LoVo (cell line): Measurements from ENCODE around the gene PGM5.

ENCODE experiments used
- DNase-seq: peaks from one replicate; pipeline ENCODE4 v3.0.0-alpha.2; 2016; ENCODE audit warnings: low spot score

PGM5 gene

DNA sequence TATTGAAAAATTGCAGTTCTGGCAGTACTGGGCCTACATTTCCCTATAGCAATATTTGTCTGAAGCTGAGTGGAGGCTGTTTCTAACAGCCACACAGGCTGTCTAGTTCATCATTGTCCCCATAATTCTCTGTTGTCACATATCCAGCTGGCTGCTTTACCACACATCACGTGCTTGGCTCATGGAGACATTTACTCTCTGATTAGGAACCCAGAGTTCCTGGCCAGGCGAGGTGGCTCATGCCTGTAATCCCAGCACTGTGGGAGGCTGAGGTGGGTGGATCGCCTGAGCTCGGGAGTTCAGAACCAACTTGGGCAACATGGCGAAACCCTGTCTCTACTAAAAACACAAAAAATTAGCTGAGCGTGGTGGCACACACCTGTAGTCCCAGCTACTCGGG, 81.4 kb downstream of the PGM5 start:
- no peak for DNase-seq

DNA sequence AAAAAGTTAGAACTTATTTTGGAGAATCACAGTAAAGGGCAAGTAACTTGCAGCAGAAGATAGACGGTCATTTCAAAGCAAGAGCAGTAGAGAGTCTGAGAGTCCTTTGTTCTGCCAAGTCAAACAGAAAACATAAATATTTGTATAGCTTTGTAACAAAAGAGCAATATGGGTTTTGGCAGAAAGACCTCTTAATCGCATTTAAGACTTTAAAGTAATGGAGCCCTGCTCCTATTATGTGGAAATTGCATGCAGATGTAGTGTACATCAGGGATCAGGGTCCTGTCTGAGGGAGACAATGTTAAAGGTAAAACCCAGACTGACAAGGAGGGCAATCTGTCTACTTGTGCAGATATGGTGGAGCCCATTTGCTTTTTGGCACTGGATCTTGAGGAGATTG, 87.2 kb downstream of the PGM5 start:
- DNase-seq, result no peak

DNA sequence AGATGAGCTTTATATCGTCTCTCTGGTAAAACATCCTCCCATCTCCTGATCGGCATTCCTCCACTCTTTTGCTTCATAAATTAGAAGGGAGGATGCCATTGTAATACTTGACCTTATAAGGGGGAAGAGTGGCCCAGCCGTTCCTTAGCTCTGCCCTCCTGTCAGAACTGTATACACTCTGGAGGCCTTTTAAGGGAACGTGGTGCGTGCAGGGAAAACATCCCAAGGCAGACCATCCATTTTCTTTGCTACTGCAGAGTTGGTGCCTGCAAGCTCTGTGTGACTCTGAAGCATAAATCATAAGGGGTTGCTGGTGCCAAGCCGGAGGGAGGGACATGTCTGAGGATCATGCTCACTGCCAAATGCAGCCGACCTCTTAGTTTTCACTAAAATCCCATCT, 90.4 kb downstream of the PGM5 start:
- no peak for DNase-seq

DNA sequence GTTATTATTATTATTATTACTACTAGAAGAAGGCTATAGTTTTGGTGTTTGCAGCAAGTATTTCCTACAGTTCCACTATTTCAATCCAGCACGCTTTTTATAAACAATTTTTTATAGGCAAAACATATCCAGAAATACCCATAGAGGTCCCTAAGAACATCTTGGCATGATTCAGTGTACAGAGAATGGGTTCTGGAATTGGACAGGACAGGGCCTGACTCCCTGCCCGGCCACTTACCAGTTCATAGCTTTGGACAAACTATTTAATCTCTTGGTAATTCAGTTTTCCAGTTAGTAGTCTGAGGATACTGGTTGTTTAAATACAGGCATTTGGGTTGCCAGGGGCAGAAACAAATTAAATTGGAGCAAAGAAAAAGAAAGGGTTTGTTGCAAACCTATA, 91.2 kb downstream of the PGM5 start:
- DNase-seq, result no peak

DNA sequence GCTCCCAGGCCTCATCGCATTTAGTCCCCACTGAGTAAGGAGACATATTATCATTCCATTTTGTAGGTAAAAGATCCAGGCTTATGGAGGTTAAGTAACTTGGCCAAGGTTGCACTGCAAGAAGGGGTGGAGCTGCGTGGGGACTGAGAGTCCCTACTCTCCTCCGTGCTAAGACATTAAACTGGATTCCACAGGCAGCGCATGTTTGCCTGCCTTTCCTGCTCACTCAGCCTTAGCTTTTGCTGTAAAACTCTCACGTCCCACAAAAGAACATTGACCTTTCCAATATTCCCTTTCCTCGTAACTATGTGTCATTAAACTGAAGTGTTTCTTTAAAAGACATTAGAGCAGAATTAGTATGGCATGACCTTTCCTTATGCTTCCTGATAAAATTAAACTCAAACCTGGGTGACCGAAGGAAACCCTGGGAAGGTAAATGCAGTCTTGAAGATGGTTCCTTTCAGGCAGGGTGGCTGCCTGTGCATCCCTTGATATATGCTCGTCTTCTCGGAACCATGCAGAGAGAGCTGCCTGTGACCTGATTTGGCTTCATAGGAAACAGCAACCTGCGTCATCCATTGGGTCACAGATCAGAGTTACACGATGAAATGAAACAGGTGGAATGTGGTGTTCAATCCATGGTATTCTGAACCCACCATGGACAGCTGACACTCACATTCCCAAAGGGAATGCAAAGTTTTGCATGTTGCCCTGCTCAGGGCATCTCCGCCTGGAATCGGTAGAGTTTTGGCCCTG, 98.3 kb downstream of the PGM5 start:
- DNase-seq, result no peak

DNA sequence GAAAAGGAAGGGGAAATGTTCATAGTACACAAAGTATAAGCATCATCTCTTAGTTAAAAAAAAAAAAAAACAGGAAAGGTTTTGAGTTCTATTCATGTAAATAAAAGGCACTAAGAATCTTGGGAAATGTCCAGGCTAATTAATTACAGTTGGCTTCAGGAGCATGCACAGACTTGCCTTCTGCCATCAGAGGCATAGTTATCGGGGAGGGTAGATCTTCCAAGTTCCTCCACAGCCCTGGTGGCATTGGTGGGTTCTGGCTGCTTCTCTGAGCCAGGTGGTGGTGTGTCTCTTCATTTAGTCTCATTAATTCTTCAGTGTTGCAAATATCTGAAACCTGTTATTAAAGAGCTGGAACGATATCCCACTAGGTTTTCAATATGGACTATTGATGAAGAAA, 99.0 kb downstream of the PGM5 start:
- no peak for DNase-seq

DNA sequence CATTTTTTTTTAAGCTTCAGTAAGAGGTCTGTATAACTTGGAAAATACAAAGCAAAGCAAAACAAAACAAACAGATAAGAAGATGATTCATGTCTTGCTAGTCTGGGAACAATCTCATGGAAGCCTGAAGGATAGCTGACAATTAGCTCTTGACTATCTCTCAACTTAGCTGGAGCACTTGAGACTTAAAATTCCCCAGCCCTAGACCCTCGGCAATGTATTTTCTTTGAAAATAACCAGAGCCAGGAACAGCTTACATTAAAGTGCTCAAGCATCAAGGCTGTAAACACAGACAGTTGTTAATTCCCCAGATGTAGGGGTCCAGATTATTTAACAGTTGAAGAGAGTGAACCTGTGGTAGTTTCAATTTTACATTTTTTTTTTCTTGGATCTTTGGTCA, 101.4 kb downstream of the PGM5 start:
- no peak for DNase-seq

DNA sequence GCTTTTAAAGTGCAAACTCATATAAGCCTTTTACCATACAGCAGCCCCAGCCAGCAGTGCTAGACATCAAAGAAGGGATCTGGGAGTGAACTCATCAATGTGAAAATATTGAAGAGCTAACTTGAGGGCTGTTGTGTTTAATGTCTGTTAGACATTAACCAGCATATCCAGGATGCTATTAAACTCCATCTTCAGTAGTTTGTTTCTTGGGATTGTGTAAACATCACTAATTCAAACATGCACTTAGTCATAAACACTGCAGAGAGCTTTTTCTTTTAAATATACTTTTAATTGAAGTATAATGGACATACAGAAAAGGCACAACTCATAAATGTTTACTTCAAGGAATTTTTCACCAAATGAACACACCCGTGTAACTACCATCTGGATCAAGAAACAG, 102.5 kb downstream of the PGM5 start:
- no peak for DNase-seq

DNA sequence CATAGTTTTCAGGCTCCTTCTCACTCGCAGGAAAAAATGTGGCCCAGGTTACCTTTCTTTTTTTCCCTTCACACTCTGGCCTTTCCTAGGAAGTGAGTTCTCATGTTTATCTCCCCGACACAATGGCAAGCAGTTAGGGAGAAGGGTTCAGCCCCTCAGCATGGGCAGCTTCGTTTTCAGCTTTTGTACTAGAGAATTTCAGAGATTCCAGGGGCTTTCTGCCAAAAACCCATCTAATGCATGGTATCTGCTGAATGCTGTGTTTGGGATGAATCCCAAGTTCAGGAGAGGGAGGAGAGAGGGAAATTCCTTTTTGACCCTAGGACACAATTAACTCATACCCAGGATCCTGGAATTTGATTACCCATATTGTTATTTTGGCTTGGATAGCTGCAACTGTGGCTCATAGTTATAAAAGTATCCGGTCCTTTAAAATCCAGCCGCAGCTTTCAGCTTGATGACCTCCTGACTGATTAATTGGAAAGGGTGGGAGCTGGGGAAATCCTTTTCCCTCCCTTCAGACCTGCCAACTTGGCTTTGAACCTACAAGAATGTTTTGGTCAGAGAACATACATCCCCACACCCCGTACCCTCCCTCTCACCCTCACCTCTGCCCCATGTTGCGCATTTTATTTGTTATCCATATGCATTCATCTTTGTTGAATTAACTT, 105.8 kb downstream of the PGM5 start:
- no peak for DNase-seq

DNA sequence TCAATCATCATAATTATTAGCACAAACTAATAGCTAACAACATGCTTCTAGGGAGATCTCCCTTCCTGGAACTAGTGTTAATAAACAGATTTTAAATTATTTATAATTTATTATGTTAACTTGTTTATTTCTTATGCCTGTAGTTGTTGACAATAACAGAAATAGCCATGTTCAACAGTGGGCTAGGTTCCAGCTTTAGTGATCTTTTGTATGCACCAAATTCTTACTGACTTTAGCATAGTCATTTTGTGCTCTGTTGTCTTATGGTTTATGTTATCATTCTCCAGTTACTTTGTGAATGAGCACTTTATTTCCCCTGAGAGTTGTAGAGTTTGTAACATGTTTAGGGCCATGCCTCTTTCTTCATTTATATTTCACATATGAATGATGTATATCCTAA, 113.7 kb downstream of the PGM5 start:
- no peak for DNase-seq

DNA sequence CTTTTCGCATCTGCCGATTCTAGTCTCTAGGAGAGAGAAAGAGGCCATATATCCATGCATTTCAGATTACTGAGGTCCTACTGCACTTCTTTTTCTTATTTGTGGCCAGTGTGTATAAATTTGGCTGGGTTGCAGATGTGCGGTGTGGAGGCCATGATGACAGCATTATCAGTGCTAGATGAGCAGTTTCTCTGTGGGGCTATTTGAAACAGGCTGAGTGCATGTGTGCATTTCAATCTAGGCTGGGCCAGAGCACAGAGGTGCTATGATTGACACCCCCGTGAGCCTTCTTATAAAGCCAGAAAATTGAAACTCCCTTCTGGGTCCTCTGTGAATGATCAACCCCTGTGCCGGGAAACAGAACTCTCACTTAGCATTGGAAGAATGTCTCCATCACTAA, 114.2 kb downstream of the PGM5 start:
- no peak for DNase-seq

DNA sequence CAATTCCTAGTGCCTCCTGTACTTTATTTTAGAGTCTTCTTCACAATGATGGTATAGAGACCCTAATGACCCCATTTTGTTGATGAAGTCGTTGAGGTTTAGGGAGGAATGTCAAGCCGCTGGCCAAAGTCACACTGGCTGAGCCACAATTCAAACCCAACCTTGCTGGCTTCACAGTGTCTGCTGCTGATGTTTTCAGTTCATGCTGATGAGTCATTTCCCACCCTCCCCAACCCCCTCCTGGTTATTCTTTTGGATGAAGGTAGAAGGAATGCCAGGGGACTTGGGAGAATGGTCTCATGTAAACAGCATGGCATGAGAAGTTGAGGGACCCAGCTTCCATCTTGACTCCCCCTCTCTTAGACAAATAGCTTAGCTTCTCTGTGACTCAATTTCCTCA, 115.7 kb downstream of the PGM5 start:
- no peak for DNase-seq

DNA sequence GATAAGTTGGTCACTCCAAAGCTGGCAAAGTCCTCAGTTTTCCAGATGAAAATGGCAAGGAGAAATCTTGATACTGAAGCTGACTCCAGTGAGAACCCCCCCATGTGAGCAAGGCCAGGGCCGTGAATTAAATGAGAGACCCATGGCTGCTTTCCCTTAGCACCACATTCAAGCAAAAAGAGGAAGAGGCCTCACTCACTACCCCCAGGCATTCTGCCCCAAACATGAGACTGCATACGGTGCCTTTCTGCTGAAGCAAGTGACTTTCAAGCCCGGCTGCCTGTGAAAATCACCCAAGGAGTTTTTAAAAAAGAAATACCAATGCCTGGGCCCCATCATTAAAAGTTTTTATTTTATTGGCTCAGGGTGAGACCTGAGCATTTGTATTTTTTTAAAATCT, 117.4 kb downstream of the PGM5 start:
- DNase-seq, result no peak

DNA sequence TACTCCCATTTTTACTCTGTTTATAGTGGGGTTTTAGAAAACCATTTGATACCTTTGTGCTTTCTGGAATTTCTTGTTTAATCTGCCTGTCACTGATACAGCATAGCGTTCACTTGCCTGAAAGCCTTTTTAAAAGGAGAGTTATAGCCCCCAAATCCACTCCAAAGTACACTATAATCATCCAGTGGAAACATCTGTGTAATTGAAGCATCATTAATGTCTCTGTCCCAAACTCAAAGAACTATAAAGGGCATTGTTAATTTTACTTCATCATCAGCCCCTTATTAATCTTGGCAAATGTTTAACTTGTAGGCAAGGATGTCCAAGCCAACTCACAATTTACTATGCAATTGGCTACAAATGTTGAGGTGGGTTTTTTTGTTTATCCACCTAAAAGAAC, 120.0 kb downstream of the PGM5 start:
- DNase-seq, result no peak

DNA sequence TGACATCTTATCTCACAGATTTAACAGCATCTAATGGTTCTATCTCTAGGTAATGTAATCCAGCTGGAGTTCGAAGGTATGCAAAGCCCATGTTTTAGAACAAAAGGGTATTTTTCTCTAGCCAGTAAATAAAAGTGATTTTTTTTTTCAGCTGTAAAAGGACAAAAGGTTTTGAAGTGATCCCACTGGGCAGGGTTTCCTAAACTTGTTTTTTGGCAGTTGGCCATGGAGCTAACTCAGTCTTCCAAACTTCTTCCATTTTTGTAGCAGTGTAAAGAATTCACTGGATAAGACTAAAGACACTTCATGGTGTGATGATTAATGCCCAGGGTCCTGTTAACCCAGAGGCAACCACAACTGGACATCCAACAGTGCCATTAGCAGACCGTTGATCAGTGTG, 120.4 kb downstream of the PGM5 start:
- DNase-seq, result no peak

DNA sequence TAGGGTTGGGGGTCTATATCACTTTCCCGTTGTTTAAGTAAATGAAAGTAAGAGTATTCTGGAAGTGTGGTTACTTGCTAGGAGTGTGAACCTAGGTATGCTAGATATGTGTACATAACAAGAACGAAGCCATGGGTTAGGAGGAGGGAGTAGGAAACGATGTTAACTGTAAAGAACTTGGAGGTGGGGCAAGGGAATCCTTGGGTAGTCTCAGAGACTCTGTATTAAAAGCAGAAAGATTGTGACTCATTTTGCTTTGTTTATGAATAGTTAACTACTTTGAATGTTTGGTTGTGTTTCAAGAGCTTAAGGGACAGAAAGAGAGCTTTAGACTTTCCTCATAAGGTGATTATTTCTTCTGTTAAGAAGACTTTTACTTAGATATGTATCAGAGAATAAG, 124.4 kb downstream of the PGM5 start:
- no peak for DNase-seq

DNA sequence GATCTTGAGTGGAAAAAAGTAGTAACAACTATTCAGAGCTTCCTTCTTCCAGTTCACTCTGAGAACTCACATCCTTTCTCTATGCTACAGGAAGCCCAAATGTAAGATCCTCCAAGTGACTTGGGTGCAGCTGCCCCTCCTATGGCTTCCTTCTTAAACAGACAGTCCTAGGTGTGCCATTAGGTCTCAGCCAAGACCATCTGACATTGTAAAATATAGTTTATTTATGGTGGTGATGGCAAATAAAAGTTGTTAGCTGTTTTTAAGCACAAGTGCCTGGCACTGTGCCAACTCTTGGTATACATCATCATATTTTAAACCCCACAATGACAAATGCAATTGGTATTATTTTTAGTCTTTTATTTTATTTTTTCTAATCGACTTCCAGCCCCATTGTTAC, 126.1 kb downstream of the PGM5 start:
- no peak for DNase-seq

DNA sequence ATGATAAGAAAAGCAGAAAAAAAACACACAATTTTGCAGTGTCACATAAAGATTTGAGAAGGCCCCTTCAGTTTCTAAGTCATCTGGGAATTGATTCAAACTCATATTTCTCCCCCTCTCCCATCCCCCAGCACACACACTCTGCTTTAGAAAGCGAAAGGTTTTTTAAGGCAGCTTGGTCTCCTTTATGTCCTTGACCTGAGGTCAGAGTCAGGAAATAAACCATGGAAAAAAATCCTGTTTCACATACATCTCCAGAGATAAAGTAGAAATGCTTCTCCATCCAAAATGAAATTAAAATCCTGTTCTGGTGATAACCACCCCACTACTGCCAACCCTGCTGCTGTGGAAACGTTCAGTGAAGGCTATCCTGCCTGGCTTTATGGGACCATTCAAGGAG, 131.7 kb downstream of the PGM5 start:
- no peak for DNase-seq

DNA sequence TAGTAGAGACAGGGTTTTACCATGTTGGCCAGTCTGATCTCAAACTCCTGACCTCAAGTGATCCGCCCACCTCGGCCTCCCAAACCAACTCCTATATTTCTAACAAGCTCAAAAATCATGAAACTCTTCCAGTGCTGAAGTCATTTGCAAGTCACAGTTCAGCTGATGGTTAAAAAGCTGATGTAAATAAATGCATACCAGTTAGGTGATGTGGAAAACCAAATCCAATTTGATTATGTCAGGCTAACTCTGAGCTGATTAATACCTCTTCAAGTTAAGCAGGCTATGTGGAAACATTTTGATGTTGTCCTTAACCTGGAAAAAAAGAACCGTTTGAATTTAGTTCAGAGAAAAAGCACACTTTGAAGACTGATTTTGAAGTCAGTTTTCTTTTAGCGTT, 133.2 kb downstream of the PGM5 start:
- DNase-seq, result no peak

DNA sequence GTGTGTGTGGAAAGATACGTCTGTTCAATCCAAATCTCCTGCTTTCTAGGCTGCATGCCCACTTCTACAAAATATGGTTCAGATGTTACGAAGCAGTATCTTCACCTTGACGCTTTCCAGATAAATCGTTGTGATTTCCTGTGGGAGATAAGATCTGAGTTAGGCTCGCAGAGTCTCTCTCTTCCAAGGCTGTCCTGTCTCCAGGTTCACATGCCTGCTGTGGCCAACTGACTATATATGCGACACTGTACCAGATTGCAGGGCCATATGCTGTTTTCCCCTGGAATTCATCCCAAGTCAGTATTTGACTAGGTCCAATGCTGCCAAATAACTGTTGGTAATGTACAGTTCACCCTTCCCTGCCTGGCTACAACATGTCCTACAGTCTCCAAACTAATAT, 136.4 kb downstream of the PGM5 start:
- no peak for DNase-seq

DNA sequence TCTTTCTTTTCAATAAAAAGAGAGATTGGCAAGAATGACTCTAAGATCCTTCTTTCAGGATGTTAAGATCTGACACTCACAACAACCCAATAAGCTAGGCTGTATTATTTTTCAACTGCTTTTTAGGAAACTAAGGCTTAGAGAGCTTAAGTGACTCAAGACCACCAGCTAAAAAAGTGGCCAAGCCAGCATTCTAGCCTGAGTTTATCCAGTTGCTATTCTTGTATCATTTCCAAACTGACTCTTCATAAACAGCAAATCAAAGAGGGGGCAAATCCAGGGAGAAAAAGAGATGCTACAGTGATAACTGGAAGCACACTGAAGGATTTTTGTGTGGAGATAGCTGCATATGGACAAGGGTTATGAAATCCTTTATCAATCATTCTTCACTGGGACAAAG, 137.1 kb downstream of the PGM5 start:
- no peak for DNase-seq

DNA sequence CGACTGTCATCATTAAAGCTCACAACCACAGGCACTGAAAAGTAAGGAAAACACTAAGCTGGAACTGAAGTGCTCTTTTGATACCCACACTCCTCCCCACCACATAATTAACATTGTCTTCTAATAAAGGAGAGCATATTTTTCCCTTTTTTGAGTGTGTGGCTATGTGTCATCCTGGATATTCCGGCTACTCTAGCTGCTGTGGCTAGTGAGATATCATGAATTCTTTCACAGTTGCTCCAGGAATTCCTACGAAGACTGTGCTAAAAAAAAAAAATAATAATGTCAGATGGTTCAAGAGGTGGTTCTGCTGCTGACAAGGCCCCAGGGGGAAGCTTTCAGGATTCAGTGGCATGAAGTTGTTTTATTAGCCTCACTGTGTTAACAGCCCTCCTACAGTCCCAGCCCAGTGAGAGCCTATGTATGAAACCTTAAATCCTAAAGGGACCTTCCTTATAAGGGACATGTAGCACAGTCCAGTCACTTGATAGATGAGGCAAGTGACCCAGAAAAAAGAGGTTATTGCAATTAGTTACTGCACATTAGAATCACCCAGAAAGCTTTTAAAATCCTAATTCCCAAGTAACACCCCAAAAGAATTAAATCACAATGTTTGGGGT, 137.7 kb downstream of the PGM5 start:
- no peak for DNase-seq

DNA sequence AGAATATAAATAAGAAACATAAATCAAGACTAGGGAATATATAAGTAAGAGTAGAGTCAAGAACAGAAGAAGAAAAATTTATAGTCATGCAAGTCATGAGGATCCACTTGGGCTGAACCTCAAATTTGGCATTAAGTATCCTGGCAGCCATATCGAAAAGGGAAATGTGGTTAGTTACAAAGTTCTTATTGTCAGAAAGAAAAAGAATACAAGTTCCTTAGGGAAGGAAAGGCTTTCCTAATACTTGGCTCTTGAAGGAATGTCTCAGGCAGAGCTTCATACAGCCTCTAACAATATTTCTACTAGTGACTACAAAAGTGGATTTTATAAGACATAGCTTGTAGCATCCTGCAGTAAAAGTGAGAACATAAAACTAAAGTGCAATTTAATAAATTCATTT, 138.8 kb downstream of the PGM5 start:
- no peak for DNase-seq

DNA sequence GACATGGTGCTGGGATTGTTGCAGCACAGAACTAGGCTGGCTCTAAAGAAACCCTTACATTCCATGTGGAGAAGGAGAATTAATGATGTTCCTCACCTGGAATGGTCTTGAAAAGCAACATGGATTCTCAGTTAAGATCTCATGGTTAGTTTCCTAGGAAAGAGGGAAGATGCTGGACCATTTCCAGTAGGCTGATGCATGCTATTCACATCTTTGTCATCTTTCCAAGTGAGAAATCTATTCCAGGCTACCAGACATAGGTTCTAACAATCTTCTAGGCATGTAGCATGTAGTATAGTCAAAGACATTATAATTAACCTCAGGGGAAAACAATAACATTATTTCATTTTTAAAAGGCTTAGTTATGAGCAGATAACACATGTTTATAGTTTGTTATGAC, 139.9 kb downstream of the PGM5 start:
- no peak for DNase-seq
